ENCODE data around the gene CCDC27.
A peak's percentile ranks its signal among the peaks of the same experiment; 100 is the strongest.

CCDC27 gene

GRCh38 chr1:3735688-3736087, 16.6 kb upstream of the CCDC27 start:
- TF ChIP-seq, protein P1, sequence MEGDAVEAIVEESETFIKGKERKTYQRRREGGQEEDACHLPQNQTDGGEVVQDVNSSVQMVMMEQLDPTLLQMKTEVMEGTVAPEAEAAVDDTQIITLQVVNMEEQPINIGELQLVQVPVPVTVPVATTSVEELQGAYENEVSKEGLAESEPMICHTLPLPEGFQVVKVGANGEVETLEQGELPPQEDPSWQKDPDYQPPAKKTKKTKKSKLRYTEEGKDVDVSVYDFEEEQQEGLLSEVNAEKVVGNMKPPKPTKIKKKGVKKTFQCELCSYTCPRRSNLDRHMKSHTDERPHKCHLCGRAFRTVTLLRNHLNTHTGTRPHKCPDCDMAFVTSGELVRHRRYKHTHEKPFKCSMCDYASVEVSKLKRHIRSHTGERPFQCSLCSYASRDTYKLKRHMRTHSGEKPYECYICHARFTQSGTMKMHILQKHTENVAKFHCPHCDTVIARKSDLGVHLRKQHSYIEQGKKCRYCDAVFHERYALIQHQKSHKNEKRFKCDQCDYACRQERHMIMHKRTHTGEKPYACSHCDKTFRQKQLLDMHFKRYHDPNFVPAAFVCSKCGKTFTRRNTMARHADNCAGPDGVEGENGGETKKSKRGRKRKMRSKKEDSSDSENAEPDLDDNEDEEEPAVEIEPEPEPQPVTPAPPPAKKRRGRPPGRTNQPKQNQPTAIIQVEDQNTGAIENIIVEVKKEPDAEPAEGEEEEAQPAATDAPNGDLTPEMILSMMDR (IDR thresholded peaks at IDR 0.05; ENCODE audit: poor library complexity, severe bottlenecking): no peak
- no peak overlapping the region for H3K4me3 ChIP-seq (ENCODE audit: severe bottlenecking)
- no peaks in the 10 kb centered on the region for H3K9me3 ChIP-seq (ENCODE audit: severe bottlenecking)
- DNase-seq (ENCODE audit: low spot score) (no peak), ATAC-seq (ENCODE audit: low read depth) (no peak)
- no peaks in the 10 kb centered on the region for H3K27me3 ChIP-seq (ENCODE audit: insufficient read depth, poor library complexity, severe bottlenecking)
- H3K27ac ChIP-seq (ENCODE audit: poor library complexity, severe bottlenecking): no peak overlapping the region
- H3K36me3 ChIP-seq (ENCODE audit: low read depth): peaks cover 33% of the 10 kb centered on the region
- no peaks in the 10 kb centered on the region for H3K4me1 ChIP-seq (ENCODE audit: insufficient read depth, poor library complexity, severe bottlenecking)

GRCh38 chr1:3736131-3736561, 16.1 kb upstream of the CCDC27 start:
- no peaks in the 10 kb centered on the region for H3K9me3 ChIP-seq (ENCODE audit: severe bottlenecking)
- ATAC-seq (ENCODE audit: low read depth) (no peak), DNase-seq (ENCODE audit: low spot score) (peak; percentile 42)
- TF ChIP-seq, protein P1 (IDR thresholded peaks at IDR 0.05; ENCODE audit: poor library complexity, severe bottlenecking): no peak
- H3K27me3 ChIP-seq (ENCODE audit: insufficient read depth, poor library complexity, severe bottlenecking): no peaks in the 10 kb centered on the region
- H3K36me3 ChIP-seq (ENCODE audit: low read depth): peaks cover 38% of the 10 kb centered on the region
- no peaks in the 10 kb centered on the region for H3K4me1 ChIP-seq (ENCODE audit: insufficient read depth, poor library complexity, severe bottlenecking)
- no peak overlapping the region for H3K27ac ChIP-seq (ENCODE audit: poor library complexity, severe bottlenecking)
- no peak overlapping the region for H3K4me3 ChIP-seq (ENCODE audit: severe bottlenecking)

DNA sequence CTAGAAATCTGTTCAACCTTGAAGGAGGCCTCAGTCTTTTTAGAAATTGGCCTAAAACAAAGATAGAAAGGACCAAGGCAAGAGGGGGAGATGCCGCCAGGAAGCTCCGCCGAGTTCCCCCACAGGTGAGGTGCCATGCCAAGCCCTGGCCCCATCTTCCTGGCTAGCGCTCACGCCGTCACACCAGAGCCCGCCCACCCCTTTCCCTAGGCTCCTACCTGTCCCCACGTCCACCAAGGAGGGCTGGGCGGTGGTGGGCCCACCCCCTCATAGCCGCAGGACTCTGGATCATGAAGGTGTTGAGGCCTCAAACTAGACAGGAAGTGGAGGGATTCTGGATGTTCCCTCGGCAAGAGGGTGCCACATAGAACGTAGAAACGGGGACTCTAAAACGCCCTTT, 15.5 kb upstream of the CCDC27 start:
- DNase-seq (ENCODE audit: low spot score): peak; percentile 51
- H3K36me3 ChIP-seq (ENCODE audit: low read depth): peaks cover 38% of the 10 kb centered on the region

GRCh38 chr1:3738943-3739342, 13.3 kb upstream of the CCDC27 start:
- DNase-seq (ENCODE audit: low spot score) (peak; percentile 59), ATAC-seq (ENCODE audit: low read depth) (no peak)
- no peaks in the 10 kb centered on the region for H3K9me3 ChIP-seq (ENCODE audit: severe bottlenecking)
- H3K4me3 ChIP-seq (ENCODE audit: severe bottlenecking): no peak overlapping the region
- H3K27me3 ChIP-seq (ENCODE audit: insufficient read depth, poor library complexity, severe bottlenecking): no peaks in the 10 kb centered on the region
- H3K27ac ChIP-seq (ENCODE audit: poor library complexity, severe bottlenecking): no peak overlapping the region
- TF ChIP-seq, protein P1 (IDR thresholded peaks at IDR 0.05; ENCODE audit: poor library complexity, severe bottlenecking): no peak
- peaks cover 57% of the 10 kb centered on the region for H3K36me3 ChIP-seq (ENCODE audit: low read depth)
- H3K4me1 ChIP-seq (ENCODE audit: insufficient read depth, poor library complexity, severe bottlenecking): no peaks in the 10 kb centered on the region

More for the DNA sequence above, 15.5 kb upstream of the CCDC27 start:
- H3K9me3 ChIP-seq (ENCODE audit: severe bottlenecking): no peaks in the 10 kb centered on the region
- H3K4me3 ChIP-seq (ENCODE audit: severe bottlenecking): no peak overlapping the region
- TF ChIP-seq, protein P1 (IDR thresholded peaks at IDR 0.05; ENCODE audit: poor library complexity, severe bottlenecking): no peak
- ATAC-seq (ENCODE audit: low read depth): no peak
- H3K4me1 ChIP-seq (ENCODE audit: insufficient read depth, poor library complexity, severe bottlenecking): no peaks in the 10 kb centered on the region
- H3K27me3 ChIP-seq (ENCODE audit: insufficient read depth, poor library complexity, severe bottlenecking): no peaks in the 10 kb centered on the region
- no peak overlapping the region for H3K27ac ChIP-seq (ENCODE audit: poor library complexity, severe bottlenecking)

- TF ChIP-seq, protein P1 (IDR thresholded peaks at IDR 0.05; ENCODE audit: poor library complexity, severe bottlenecking): no peak
- Histone ChIP-seq H3K27me3 (ENCODE audit: insufficient read depth, poor library complexity, severe bottlenecking) (no peaks in the 10 kb centered on the region), H3K36me3 (ENCODE audit: low read depth) (peaks cover 57% of the 10 kb centered on the region), H3K9me3 (ENCODE audit: severe bottlenecking) (no peaks in the 10 kb centered on the region), H3K4me1 (ENCODE audit: insufficient read depth, poor library complexity, severe bottlenecking) (no peaks in the 10 kb centered on the region), H3K27ac (ENCODE audit: poor library complexity, severe bottlenecking) (no peak overlapping the region), H3K4me3 (ENCODE audit: severe bottlenecking) (no peak overlapping the region)
- DNase-seq (ENCODE audit: low spot score) (no peak), ATAC-seq (ENCODE audit: low read depth) (no peak)
These were observed 12.2 kb upstream of the CCDC27 start for GRCh38 chr1:3740042-3740441.
